Transverse colon (tissue), 4 donors: ENCODE data around the gene GSTT2B.
"Not testable (repeated sequence)": the region's sequence is repeated elsewhere in the genome, so short reads cannot be mapped to it uniquely, and the experiment has no call there.

Source experiments
- POLR2A ChIP-seq: fragments of 450-650 bp; IDR thresholded peaks from one replicate; pipeline ENCODE4 v1.6.1; 2016; ENCODE audit warnings: antibody characterized with exemption, mild to moderate bottlenecking, moderate library complexity
- POLR2AphosphoS5 ChIP-seq, 3 donors: sonication (generic); formaldehyde crosslinking; IDR thresholded peaks; one replicate each; pipeline ENCODE4 v1.6.1; 2016; ENCODE audit warnings: antibody characterized with exemption in 3 of 3
- TF ChIP-seq, protein P1 (sequence below), 5 experiments: fragments of 200-600 bp in 3 of 5; fragments of 450-650 bp in 2 of 5; sonication (generic) in 3 of 5; IDR thresholded peaks; 1 replicate in 2 of 5; 2 replicates in 3 of 5; pipeline ENCODE4 v1.5.1; 2016 to 2017; ENCODE audit warnings: antibody characterized with exemption in 5 of 5, inconsistent platforms in 3 of 5, mild to moderate bottlenecking in 2 of 5, moderate library complexity in 1 of 5

DNA sequence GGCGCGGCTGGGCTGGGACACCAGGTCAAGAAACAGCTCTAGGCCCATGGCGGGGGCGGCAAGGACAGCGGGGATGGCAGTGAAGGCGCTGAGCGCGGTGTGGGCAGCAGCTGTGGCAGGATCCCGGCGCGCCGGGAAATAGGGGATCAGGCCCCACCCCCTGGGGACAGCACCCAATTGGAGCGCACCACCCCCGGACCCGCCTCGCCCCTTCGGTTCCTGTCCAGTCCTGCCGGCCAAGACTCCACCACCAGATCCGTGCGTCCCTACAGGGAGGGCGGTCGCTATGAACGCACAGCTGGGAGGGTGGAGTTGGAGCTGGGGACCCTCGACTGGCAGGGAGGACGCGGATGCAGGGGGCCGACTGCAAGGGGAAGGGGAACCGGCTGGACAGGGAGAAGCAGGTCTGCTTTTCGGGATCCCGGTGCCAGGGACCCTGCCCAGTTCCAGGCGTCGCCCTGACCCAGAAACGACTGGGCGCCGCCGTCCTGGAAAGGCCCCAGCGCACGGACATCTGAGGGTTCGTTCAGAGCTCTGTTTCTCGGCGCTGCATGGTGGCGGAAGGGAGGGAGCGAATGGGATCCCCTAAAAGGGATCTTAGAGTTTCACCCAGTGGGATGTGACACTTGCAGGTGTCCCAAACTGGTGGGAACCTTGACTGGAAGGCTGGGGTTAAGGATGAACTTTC lies at the start of gene GSTT2B:
- TF ChIP-seq POLR2AphosphoS5 (IDR thresholded peaks at IDR 0.05); POLR2A: not testable (repeated sequence)
- TF ChIP-seq, protein P1, sequence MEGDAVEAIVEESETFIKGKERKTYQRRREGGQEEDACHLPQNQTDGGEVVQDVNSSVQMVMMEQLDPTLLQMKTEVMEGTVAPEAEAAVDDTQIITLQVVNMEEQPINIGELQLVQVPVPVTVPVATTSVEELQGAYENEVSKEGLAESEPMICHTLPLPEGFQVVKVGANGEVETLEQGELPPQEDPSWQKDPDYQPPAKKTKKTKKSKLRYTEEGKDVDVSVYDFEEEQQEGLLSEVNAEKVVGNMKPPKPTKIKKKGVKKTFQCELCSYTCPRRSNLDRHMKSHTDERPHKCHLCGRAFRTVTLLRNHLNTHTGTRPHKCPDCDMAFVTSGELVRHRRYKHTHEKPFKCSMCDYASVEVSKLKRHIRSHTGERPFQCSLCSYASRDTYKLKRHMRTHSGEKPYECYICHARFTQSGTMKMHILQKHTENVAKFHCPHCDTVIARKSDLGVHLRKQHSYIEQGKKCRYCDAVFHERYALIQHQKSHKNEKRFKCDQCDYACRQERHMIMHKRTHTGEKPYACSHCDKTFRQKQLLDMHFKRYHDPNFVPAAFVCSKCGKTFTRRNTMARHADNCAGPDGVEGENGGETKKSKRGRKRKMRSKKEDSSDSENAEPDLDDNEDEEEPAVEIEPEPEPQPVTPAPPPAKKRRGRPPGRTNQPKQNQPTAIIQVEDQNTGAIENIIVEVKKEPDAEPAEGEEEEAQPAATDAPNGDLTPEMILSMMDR (IDR thresholded peaks at IDR 0.05): not testable (repeated sequence)
